ENCODE data around the gene ACTL8. TPM values are rescaled to one million over a fixed set of nuclear protein-coding genes. Genes with fewer than 3 reads are reported as not detected.

ACTL8 gene
- total and polyA plus RNA-seq, 2 donors from 2014 or later: not detected

GRCh38 chr1:17828991-17829390 is 73.9 kb downstream of the ACTL8 start:
- H3K4me3 ChIP-seq (ENCODE audit: low read length in 3 of 3): no peak overlapping the region

GRCh38 chr1:17829579-17829978 is 74.4 kb downstream of the ACTL8 start:
- intact Hi-C loops (cut with DNase I): no loop called here
- Histone ChIP-seq H3K9ac (ENCODE audit: low read length in 3 of 3) (no peak overlapping the region), H3K9me3 (ENCODE audit: control insufficient read depth in 2 of 3, insufficient read depth in 1 of 3, low read length in 3 of 3) (no peaks in the 10 kb centered on the region), H3K36me3 (ENCODE audit: control insufficient read depth in 2 of 3, insufficient read depth in 3 of 3, low read length in 3 of 3) (no peaks in the 10 kb centered on the region), H3K27ac (ENCODE audit: low read depth in 2 of 2, low read length in 2 of 2) (no peak overlapping the region), H3K4me1 (ENCODE audit: control insufficient read depth in 2 of 3, insufficient read depth in 2 of 3, low read depth in 1 of 3, low read length in 3 of 3) (no peaks in the 10 kb centered on the region), H3K27me3 (ENCODE audit: control insufficient read depth, insufficient read depth, low read length) (no peaks in the 10 kb centered on the region), H3K4me3 (ENCODE audit: low read length in 3 of 3) (no peak overlapping the region)
- FAIRE-seq: no peak
- no peak for TF ChIP-seq CTCF (IDR thresholded peaks at IDR 0.05; ENCODE audit: borderline replicate concordance, extremely low read depth, insufficient read depth)
- DNase-seq: no peak

More at GRCh38 chr1:17828991-17829390, 73.9 kb downstream of the ACTL8 start:
- no peaks in the 10 kb centered on the region for H3K9me3 ChIP-seq (ENCODE audit: control insufficient read depth in 2 of 3, insufficient read depth in 1 of 3, low read length in 3 of 3)
- FAIRE-seq: no peak
- TF ChIP-seq CTCF (IDR thresholded peaks at IDR 0.05; ENCODE audit: borderline replicate concordance, extremely low read depth, insufficient read depth): no peak
- no peak overlapping the region for H3K27ac ChIP-seq (ENCODE audit: low read depth in 2 of 2, low read length in 2 of 2)
- H3K36me3 ChIP-seq (ENCODE audit: control insufficient read depth in 2 of 3, insufficient read depth in 3 of 3, low read length in 3 of 3): no peaks in the 10 kb centered on the region
- no peak overlapping the region for H3K9ac ChIP-seq (ENCODE audit: low read length in 3 of 3)
- H3K4me1 ChIP-seq (ENCODE audit: control insufficient read depth in 2 of 3, insufficient read depth in 2 of 3, low read depth in 1 of 3, low read length in 3 of 3): no peaks in the 10 kb centered on the region
- H3K27me3 ChIP-seq (ENCODE audit: control insufficient read depth, insufficient read depth, low read length): no peaks in the 10 kb centered on the region
- DNase-seq: no peak
- intact Hi-C loops (cut with DNase I): no loop called here

DNA sequence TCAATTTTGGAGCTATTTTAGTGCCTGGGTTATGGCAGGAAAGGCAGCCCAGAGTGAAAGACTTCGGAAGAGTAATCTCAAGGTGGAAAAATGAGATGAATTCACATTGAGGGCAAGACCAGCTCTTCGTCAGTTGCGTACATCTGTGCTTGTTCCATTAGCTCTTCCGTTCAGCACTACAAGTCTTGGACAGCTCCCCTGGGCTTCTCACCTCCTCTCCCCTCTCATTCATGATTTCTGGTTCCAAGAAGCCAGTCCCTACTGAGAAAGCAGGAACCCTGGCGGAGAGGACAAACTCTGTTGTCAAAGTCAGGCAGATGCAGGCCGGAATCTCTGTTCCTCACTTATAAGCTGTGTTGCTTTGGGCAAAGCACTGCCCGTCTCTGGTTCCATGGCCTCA is 76.5 kb downstream of the ACTL8 start:
- no peak for FAIRE-seq
- no peak overlapping the region for H3K9ac ChIP-seq (ENCODE audit: low read length in 3 of 3)
- no peaks in the 10 kb centered on the region for H3K4me1 ChIP-seq (ENCODE audit: control insufficient read depth in 2 of 3, insufficient read depth in 2 of 3, low read depth in 1 of 3, low read length in 3 of 3)
- no peak for TF ChIP-seq CTCF (IDR thresholded peaks at IDR 0.05; ENCODE audit: borderline replicate concordance, extremely low read depth, insufficient read depth)
- no peaks in the 10 kb centered on the region for H3K27me3 ChIP-seq (ENCODE audit: control insufficient read depth, insufficient read depth, low read length)
- intact Hi-C loops (cut with DNase I): no loop called here
- H3K27ac ChIP-seq (ENCODE audit: low read depth in 2 of 2, low read length in 2 of 2): no peak overlapping the region
- H3K9me3 ChIP-seq (ENCODE audit: control insufficient read depth in 2 of 3, insufficient read depth in 1 of 3, low read length in 3 of 3): no peaks in the 10 kb centered on the region
- no peaks in the 10 kb centered on the region for H3K36me3 ChIP-seq (ENCODE audit: control insufficient read depth in 2 of 3, insufficient read depth in 3 of 3, low read length in 3 of 3)
- no peak overlapping the region for H3K4me3 ChIP-seq (ENCODE audit: low read length in 3 of 3)
- peak in 4 of 5 donors; percentile 65 to 91 (median 86) for DNase-seq

Measured in kidney (tissue), 14 donors.